ENCODE results near the gene PPP2R2C. TPM values are rescaled to one million over a fixed set of nuclear protein-coding genes. Genes with fewer than 3 reads are reported as not detected.

The PPP2R2C gene
- polyA plus RNA-seq, 1 of the 3 experiments (the other 2 are of a cell fraction) = 0.21 TPM

- Histone ChIP-seq H3K4me3 (ENCODE audit: low read depth in 2 of 2, low read length in 1 of 2) (no peak overlapping the region), H3K79me2 (ENCODE audit: insufficient read depth) (no peaks in the 10 kb centered on the region), H3K4me2 (no peak overlapping the region), H3K9me2 (no peaks in the 10 kb centered on the region), H2AFZ (ENCODE audit: low read depth) (no peak overlapping the region), H4K20me1 (ENCODE audit: insufficient read depth) (no peaks in the 10 kb centered on the region), H3K27ac (ENCODE audit: low read depth in 2 of 2, low read length in 1 of 2) (no peak overlapping the region), H3K9me3 (no peaks in the 10 kb centered on the region), H3F3A (replicated peaks; ENCODE audit: insufficient read depth) (no peaks in the 10 kb centered on the region), H3K9ac (no peak overlapping the region), H3K27me3 (ENCODE audit: insufficient read depth) (no peaks in the 10 kb centered on the region), H3K36me3 (replicated peaks in 1 of 2; ENCODE audit: control insufficient read depth in 1 of 2, insufficient read depth in 2 of 2, low read length in 1 of 2) (no peaks in the 10 kb centered on the region), H3K4me1 (ENCODE audit: control insufficient read depth in 1 of 2, insufficient read depth in 2 of 2, low read depth in 1 of 2, low read length in 1 of 2) (peaks cover 0 to 3% of the 10 kb centered on the region in 2 experiments; a peak in 1 of 4 replicates)
- TF ChIP-seq YY1 (IDR thresholded peaks at IDR 0.05; ENCODE audit: low read depth) (no peak), POLR2AphosphoS5 (IDR thresholded peaks at IDR 0.05; ENCODE audit: low read depth, low read length) (no peak), CTCF (IDR thresholded peaks at IDR 0.05) (no peak), TEAD4 (IDR thresholded peaks at IDR 0.05; ENCODE audit: borderline replicate concordance, insufficient read depth) (no peak), FOSL2 (IDR thresholded peaks at IDR 0.05; ENCODE audit: borderline replicate concordance, low read depth) (no peak)
- DNase-seq = no peak
- CTCF ChIA-PET = interaction anchor here (1.1 to 22.5 kb wide), 6 partner anchors 14 to 367 kb away, joined by 3 to 1048 read pairs (median 128); partner anchors contain the start of gene WFS1
- WGBS (ENCODE audit: low lambda C conversion rate) = 24% methylated on average over 4 of the region's 8 CpGs
- POLR2A ChIA-PET = no interaction called here
These were observed 143.9 kb downstream of the PPP2R2C start for GRCh38 chr4:6328526-6328925.

GRCh38 chr4:6327220-6327917 is 145.0 kb downstream of the PPP2R2C start:
- Histone ChIP-seq H3K9me2 (no peaks in the 10 kb centered on the region), H3K79me2 (ENCODE audit: insufficient read depth) (no peaks in the 10 kb centered on the region), H3K36me3 (replicated peaks in 1 of 2; ENCODE audit: control insufficient read depth in 1 of 2, insufficient read depth in 2 of 2, low read length in 1 of 2) (no peaks in the 10 kb centered on the region), H3F3A (replicated peaks; ENCODE audit: insufficient read depth) (no peaks in the 10 kb centered on the region), H2AFZ (ENCODE audit: low read depth) (no peak overlapping the region), H3K4me1 (ENCODE audit: control insufficient read depth in 1 of 2, insufficient read depth in 2 of 2, low read depth in 1 of 2, low read length in 1 of 2) (peaks cover 0 to 3% of the 10 kb centered on the region in 2 experiments; a peak in 1 of 4 replicates), H4K20me1 (ENCODE audit: insufficient read depth) (no peaks in the 10 kb centered on the region), H3K9me3 (no peaks in the 10 kb centered on the region), H3K4me3 (ENCODE audit: low read depth in 2 of 2, low read length in 1 of 2) (peak overlapping the region in 1 of 2 experiments; percentile 55; a peak in 1 of 4 replicates), H3K4me2 (no peak overlapping the region), H3K27ac (ENCODE audit: low read depth in 2 of 2, low read length in 1 of 2) (no peak overlapping the region), H3K27me3 (ENCODE audit: insufficient read depth) (no peaks in the 10 kb centered on the region), H3K9ac (no peak overlapping the region)
- ChIA-PET CTCF (interaction anchor here (0.6 to 22.5 kb wide), 62 partner anchors 8 to 1277 kb away, joined by 3 to 1048 read pairs (median 4); partner anchors contain the start of genes JAKMIP1 and WFS1), POLR2A (interaction anchor here (0.8 to 1.0 kb wide), 3 partner anchors 63 to 129 kb away, joined by 3 to 4 read pairs (median 3); no protein-coding TSS in a partner anchor)
- peak; percentile 94 for DNase-seq
- TF ChIP-seq YY1 (IDR thresholded peaks at IDR 0.05; ENCODE audit: low read depth) (no peak), CTCF (IDR thresholded peaks at IDR 0.05) (peak; percentile 81), GATA2 (CRISPR knock-in tag; IDR thresholded peaks at IDR 0.05) (no peak), RAD21 (IDR thresholded peaks at IDR 0.05; ENCODE audit: low read length) (peak; percentile 99), RCOR1 (IDR thresholded peaks at IDR 0.05; ENCODE audit: low read length) (0 out of 2 replicates have a peak, but pooled peaks have one; percentile 15), SMC3 (IDR thresholded peaks at IDR 0.05; ENCODE audit: low read depth, low read length) (peak; percentile 100)
- 25% methylated on average over 9 of the region's 21 CpGs for WGBS (ENCODE audit: low lambda C conversion rate)

Data from SK-N-SH (cell line).